22Rv1 (cell line): ENCODE results near the gene MRPL49.

Experiments
- CTCF ChIP-seq: fragments of 450-650 bp; IDR thresholded peaks from 2 replicates; pipeline ENCODE4 v1.5.1; 2017; ENCODE audit warnings: mild to moderate bottlenecking
- ZFX ChIP-seq: fragments of 450-650 bp; IDR thresholded peaks from 2 replicates; pipeline ENCODE4 v1.6.1; 2017; ENCODE audit warnings: antibody characterized with exemption, borderline replicate concordance

- TF ChIP-seq CTCF (no peak), ZFX (no peak)
These were observed 45.5 kb downstream of the MRPL49 start for GRCh38 chr11:65167656-65168055.
